Peyer's patch (tissue), 4 donors: Measurements from ENCODE around the gene SLC7A9.

ENCODE experiments used
- CTCF ChIP-seq, 6 experiments: fragments of 450-650 bp in 4 of 6; fragments of 200-600 bp in 2 of 6; sonication (generic) in 1 of 6; IDR thresholded peaks; one replicate each; pipeline ENCODE4 v1.5.1; 2017 to 2019; ENCODE audit warnings: antibody characterized with exemption in 6 of 6, mild to moderate bottlenecking in 3 of 6, moderate library complexity in 1 of 6
- POLR2A ChIP-seq, 2 donors: fragments of 450-650 bp; IDR thresholded peaks; one replicate each; pipeline ENCODE4 v1.5.1; 2017; ENCODE audit warnings: antibody characterized with exemption in 2 of 2, mild to moderate bottlenecking in 2 of 2, moderate library complexity in 2 of 2

DNA sequence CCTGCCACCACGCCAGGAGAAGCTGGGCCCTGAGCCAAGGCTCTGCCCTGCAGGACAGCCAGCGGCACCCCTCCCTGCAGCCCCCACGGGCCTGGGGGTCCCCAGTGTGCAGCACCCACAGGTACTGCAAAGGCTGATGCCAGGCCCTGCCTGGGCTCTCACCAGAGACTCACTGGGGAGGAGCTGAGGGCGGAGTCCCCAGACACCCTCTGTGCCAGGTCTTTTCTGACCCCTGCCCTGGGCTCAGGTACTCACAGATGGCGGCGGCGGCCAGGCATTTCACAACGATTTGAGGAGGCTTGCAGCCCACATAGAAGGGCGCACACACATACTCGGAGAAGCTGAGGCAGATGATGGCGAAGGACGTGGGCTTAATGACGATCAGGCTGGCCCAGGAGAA, 5.7 kb downstream of the SLC7A9 start:
- TF ChIP-seq CTCF (IDR thresholded peaks at IDR 0.05) (no peak), POLR2A (IDR thresholded peaks at IDR 0.05) (no peak)
